HG03108 (cell line): ENCODE results near the gene SYCE3.
"Not testable (repeated sequence)": the region's sequence is repeated elsewhere in the genome, so short reads cannot be mapped to it uniquely, and the experiment has no call there.

ENCODE experiments used
- ATAC-seq: cut with Tn5 transposase; IDR thresholded peaks from one replicate; pipeline ENCODE4 v1.9.1; 2021; ENCODE audit warnings: moderate library complexity; ENCODE audit not compliant: unreplicated experiment

SYCE3 gene

GRCh38 chr22:50522806-50523438 lies 39.8 kb downstream of the SYCE3 start:
- no peak for ATAC-seq

- ATAC-seq: no peak
Measured at GRCh38 chr22:50522208-50522805, 40.4 kb downstream of the SYCE3 start.

GRCh38 chr22:50521710-50522109 lies 41.0 kb downstream of the SYCE3 start:
- no peak for ATAC-seq

- no peak for ATAC-seq
Measured at GRCh38 chr22:50520826-50521453, 41.8 kb downstream of the SYCE3 start.

- ATAC-seq: not testable (repeated sequence)
Measured at GRCh38 chr22:50520184-50520583, 42.5 kb downstream of the SYCE3 start.

GRCh38 chr22:50519151-50519550 lies 43.6 kb downstream of the SYCE3 start:
- no peak for ATAC-seq

- no peak for ATAC-seq
Measured at GRCh38 chr22:50518606-50519005, 44.1 kb downstream of the SYCE3 start.

GRCh38 chr22:50517495-50518260 lies 45.0 kb downstream of the SYCE3 start:
- ATAC-seq: no peak

GRCh38 chr22:50516891-50517290 lies 45.8 kb downstream of the SYCE3 start:
- ATAC-seq: no peak

GRCh38 chr22:50516068-50516467 lies 46.7 kb downstream of the SYCE3 start:
- ATAC-seq: no peak

GRCh38 chr22:50513175-50513574 lies 49.5 kb downstream of the SYCE3 start:
- ATAC-seq: no peak

- ATAC-seq: no peak
Measured at GRCh38 chr22:50508897-50509296, 53.8 kb downstream of the SYCE3 start.

- peak; percentile 54 for ATAC-seq
Measured at GRCh38 chr22:50507991-50508884, 54.5 kb downstream of the SYCE3 start, which contains the start of gene NCAPH2. Gene NCAPH2, plus strand, starts transcription at chr22:50508224. Its CDS starts 114 bp downstream, at chr22:50508338.

- peak; percentile 46 for ATAC-seq
Measured at GRCh38 chr22:50507421-50507990, 55.2 kb downstream of the SYCE3 start, which contains the start of gene LMF2. Gene LMF2, minus strand, starts transcription at chr22:50507702. Its CDS starts 27 bp downstream, at chr22:50507675.

GRCh38 chr22:50506611-50507420 lies 55.9 kb downstream of the SYCE3 start:
- ATAC-seq: no peak

- no peak for ATAC-seq
Measured at GRCh38 chr22:50505776-50506610, 56.7 kb downstream of the SYCE3 start.

- no peak for ATAC-seq
Measured at GRCh38 chr22:50505276-50505775, 57.4 kb downstream of the SYCE3 start.
